ENCODE data around the gene ADPGK.

DNA sequence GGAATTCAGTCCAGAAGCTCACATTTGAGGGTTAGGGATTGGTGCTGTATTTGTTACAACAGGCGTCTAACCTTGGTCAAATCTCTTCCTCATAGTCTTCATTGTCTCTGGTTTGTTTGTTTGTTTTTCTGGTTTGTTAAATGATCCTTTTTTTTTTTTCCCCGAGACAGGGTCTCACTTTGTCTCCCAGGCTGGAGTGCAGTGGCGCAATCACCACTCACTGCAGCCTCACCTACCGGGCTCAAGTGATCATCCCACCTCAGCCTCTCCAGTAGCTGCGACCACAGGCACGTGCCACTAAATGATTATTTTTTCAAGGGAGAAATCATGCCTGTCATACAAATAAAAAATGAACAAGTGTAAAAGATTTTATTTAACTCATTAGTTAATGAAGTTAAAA is 14.3 kb upstream of the ADPGK start:
- TF ChIP-seq POLR2A (IDR thresholded peaks at IDR 0.05) (no peak), POLR2AphosphoS5 (IDR thresholded peaks at IDR 0.05) (no peak)
- TF ChIP-seq, protein P1, sequence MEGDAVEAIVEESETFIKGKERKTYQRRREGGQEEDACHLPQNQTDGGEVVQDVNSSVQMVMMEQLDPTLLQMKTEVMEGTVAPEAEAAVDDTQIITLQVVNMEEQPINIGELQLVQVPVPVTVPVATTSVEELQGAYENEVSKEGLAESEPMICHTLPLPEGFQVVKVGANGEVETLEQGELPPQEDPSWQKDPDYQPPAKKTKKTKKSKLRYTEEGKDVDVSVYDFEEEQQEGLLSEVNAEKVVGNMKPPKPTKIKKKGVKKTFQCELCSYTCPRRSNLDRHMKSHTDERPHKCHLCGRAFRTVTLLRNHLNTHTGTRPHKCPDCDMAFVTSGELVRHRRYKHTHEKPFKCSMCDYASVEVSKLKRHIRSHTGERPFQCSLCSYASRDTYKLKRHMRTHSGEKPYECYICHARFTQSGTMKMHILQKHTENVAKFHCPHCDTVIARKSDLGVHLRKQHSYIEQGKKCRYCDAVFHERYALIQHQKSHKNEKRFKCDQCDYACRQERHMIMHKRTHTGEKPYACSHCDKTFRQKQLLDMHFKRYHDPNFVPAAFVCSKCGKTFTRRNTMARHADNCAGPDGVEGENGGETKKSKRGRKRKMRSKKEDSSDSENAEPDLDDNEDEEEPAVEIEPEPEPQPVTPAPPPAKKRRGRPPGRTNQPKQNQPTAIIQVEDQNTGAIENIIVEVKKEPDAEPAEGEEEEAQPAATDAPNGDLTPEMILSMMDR (IDR thresholded peaks at IDR 0.05), result no peak
